ENCODE results near the gene HSD3B1.
"Not testable (repeated sequence)": the region's sequence is repeated elsewhere in the genome, so short reads cannot be mapped to it uniquely, and the experiment has no call there.

Gene HSD3B1

DNA sequence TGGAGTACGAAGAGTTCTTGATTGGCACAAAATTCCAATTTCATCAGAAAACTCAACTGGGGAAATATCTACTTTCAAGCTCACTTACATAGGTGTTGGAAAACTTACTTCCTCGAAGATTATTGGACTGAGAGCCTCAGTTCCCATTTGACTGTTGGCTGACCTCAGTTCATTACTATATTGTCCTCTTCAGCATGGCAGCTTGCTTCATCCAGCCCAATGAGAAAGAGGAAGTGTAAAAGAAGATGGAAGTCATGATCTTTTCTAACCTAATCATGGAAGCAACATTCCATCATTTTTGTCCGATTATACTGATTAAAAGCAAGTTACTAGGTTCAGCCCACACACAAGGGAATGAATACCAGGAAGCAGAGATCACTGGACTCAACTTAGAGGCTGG, 49.4 kb downstream of the HSD3B1 start:
- no peak for DNase-seq

- DNase-seq: not testable (repeated sequence)
Observed at GRCh38 chr1:119560402-119560801, 53.4 kb downstream of the HSD3B1 start.

- no peak for DNase-seq
Observed at GRCh38 chr1:119564548-119564947, 57.5 kb downstream of the HSD3B1 start.

Data from RPMI8226 (cell line).